Activated CD8-positive, alpha-beta memory T cell treated with anti-CD3 and anti-CD28 coated beads, Interleukin-2, amount 50 U/mL, for 24 hours (primary cell): ENCODE results near the gene BTBD18.

Source experiments
- DNase-seq: peaks from one replicate; pipeline ENCODE4 v3.0.0-alpha.2; 2020; ENCODE audit errors: extremely low read depth

Gene BTBD18, protein sequence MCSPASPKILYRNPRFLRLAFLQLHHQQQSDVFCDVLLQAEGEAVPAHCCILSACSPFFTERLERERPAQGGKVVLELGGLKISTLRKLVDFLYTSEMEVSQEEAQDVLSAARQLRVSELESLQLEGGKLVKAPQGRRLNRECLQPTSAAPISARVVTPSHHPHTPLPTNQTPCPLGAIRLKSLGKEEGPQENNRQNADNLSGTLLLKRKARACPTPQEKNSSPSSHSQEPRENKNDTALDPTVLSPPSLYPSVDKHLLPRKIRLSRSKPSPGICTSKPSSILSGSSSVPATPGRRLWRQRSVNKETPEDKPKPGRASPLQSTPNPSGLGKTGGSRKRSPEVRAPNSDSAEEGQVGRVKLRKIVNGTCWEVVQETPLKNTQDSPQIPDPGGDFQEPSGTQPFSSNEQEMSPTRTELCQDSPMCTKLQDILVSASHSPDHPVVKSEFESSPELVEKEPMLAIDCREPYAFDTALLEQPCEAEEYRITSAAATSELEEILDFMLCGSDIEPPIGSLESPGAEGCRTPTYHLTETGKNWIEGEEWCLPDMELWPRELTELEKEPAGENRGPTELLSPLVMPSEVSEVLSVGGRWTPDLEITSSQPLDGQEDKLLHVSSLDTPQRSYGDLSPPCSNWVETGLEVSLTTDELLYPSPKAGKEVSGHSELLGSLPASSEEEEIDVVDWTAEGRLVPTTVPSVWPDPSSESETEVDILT

GRCh38 chr11:57751676-57752253 lies at the start of gene BTBD18:
Gene BTBD18, minus strand, starts transcription at chr11:57751819. Its CDS starts 631 bp downstream, at chr11:57751188.
- no peak for DNase-seq

- no peak for DNase-seq
Measured at GRCh38 chr11:57801183-57801485, 49.5 kb upstream of the BTBD18 start.

DNA sequence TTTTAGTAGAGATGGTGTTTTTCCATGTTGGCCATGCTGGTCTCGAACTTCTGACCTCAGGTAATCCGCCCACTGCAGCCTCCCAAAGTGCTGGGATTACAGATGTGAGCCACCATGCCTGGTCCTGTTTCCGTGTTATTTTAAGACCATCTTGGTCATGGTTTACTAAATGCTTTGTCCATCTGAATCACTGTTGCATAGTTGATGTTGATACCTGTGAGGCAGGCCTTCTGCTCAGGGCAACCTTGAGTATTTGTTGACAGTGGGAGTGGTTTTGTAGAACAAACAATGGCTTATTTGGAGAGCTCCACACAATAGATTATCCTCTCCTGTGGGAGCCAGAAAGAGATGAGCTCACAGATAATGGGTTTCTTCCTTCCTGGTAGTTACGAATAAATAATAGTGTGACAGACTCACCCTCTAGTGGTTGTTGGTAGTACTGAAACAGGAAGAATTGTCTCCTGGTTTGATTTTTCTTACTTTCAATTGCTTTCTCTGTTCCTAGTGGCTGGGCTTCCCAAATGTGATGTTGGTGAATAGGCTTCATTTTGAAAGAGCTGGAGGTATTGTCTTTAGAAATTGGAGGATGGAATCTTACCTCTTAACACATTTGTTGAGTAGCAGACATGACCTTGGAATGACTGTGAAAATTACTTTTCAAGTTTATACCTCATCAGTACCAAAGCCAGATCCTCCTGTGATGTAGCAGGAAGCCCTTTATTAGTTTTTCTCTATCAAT lies 49.0 kb upstream of the BTBD18 start:
- no peak for DNase-seq

GRCh38 chr11:57798905-57799559 lies 47.4 kb upstream of the BTBD18 start:
- DNase-seq = no peak

DNA sequence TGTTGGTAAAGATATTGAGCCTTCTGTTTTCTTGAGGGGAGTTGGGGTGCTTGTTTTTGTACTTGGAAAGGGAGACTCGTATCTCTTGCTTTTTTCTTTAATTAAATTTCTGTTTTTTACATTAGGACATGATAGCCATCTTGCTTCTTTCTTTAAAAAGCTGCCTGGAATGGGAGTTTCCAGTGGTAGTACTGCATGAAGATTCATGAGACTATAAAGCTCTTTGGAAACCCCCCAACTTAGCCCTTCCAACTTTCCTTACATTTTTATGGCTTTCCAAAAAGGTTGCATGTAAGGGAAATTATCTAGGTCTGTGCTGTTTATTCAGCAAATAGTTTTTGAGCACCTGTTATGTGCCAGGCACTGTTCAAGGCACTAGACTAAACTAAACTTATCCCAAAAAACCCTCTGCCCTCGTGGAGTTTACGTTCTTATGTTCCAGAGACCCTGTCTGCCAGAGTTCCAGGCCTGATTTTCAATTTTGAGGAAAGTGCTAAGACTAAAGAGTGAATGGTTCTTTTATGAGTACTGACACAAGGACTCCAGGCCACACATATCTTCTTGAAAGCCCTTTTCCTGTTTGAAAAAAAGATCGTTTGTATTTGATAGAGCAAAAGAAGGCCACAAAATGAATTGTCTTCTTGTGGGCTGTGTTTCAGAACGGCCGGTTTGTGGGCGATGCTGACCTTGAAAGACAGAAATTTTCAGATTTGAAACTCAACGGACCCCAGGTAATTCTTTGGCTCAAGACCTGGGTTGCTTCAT lies 41.9 kb upstream of the BTBD18 start:
- no peak for DNase-seq

DNA sequence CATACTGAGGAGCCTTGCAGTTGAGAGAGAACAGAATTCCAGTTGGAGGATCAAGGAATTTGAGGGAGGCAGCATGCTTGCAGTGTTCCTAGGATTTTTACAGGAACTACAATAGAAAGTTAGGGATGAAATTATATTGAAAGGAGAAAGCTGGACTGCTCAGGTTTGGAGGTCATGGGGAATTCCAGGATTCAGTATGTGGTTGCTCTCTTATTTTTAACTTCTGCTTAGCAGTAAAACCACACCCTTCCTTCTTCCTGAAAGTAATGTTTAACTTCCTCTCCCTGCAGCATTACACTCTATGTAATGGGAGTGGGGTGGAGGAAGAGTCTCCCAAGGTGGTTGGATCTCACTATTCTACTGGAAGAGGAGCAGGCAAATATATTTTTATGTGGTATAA lies 41.3 kb upstream of the BTBD18 start:
- no peak for DNase-seq

DNA sequence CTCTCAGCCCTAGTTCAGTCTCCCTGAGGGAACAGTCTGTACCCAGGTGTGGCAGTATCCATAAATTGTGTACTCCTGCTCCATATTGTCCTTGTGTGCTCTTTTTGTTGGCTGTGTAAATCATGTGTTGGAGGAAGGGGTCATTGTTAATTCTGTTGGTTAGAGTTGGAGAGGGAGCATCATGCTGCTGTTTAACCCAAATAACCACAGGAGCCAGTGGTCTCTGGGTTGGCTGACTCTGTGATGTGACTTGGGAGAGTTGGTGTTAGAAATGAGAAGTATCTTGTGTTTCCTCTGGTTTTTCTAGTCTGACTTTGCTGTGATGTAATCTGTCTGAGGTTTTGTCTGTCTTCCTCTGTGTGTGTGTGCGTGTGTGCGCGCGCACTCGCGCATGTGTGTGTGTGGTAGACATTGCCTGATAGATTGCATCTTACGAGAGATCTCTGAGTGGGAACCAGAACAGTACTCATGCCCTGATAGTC lies 40.5 kb upstream of the BTBD18 start:
- DNase-seq = peak; percentile 56

- DNase-seq = no peak
Measured at GRCh38 chr11:57791321-57792059, 39.9 kb upstream of the BTBD18 start.

- no peak for DNase-seq
Measured at GRCh38 chr11:57788703-57789088, 37.1 kb upstream of the BTBD18 start.

GRCh38 chr11:57787920-57788702 lies 36.5 kb upstream of the BTBD18 start:
- no peak for DNase-seq

DNA sequence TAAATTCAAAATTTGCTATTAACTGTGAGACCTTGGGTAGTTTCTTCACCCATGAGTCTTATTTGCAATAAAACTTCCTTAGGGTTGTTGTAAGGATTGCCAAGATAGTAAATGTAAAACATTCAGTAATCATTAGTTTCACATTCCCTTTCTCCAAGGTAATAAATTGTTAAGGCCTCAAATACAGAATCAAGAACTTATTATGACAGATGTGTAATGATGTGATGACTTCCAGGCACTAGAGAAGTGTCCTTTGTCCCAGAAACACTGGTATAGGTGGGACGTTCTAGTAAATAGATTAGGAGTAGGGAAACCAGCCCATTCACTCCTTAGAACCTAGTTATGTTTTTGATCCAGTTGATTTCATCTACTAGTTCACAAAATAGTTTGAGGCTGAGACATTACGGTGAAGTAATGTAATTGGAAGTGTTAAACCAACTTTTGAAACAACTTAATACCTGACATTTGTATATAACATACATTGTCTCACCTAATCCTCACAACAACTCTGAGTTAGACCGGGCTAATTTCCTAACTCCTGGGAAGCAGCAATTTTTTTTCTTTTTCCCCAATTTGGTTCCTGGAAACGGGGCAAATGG lies 35.5 kb upstream of the BTBD18 start:
- no peak for DNase-seq

DNA sequence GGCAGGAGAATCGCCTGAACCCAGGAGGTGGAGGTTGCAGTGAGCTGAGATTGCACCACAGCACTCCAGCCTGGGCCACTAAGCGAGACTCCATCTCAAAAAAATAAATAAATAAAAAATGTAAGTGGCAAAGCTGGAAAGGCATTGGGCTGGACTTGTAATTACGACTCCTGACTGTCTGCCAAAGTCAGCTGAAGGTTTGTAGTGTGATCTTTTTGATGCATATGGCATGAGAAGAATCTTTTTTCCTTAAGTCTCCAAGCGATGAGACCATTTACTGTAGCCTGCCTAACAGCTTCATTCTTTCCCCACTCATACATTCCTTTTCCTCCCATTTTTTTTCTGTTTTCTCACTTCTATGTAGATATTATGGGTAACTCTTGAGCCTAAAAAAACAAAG lies 34.8 kb upstream of the BTBD18 start:
- DNase-seq = no peak

GRCh38 chr11:57785072-57785471 lies 33.5 kb upstream of the BTBD18 start:
- no peak for DNase-seq

DNA sequence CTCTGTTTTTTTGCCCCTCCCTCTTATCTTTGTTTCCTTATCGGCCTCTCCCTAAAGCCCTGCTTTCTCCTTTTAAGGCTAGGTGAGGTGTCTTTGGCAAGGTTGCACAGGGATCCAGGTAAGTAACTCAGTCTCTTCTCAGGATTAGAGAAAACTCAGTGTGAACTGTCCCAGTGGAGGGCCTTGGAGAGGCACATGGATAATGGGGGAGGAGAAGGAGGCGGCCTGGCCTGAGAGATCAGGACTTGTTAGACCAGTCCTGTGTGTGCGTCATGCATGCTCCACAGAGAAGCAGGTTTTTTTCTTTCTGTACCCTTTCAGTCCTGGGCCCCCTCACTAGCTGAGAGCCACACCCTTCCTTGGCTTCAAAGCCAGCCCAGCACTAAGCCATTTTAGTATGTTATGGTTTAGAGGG lies 29.9 kb upstream of the BTBD18 start:
- no peak for DNase-seq

GRCh38 chr11:57779276-57779675 lies 27.7 kb upstream of the BTBD18 start:
- no peak for DNase-seq

DNA sequence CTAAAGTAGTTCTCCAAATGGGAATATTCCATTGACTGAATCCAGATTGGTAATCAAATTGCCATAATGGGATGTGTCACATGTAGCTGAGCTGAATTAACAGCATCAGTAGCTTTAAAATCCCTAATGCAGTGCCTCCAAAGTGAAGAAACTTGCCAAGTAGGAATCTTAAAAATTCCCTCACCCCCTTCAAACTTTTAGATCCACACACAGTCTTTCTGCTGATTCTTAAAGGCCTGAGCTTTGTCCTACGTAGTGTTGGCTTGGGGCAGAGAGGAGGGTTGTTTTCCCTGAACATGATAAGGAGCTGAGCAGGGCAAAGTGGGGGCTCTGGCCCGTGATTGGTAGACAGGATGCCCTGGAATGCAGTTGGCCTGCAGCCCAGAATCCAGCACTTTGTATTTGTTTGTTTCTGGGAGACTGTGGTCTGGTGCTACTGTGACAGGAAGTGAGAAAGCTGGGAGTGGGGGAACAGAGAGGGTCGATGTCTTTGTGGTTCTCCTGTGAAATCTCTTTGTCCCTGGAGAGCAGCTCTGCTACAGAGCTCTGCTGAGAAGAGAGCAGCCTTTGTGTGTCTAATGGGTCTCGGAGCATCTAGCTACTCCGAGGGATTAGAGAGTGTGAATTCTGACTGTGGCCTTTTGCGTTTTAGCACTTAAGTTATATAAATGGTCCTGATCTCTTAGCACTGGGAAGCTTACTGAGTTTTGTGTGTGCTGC lies 26.9 kb upstream of the BTBD18 start:
- DNase-seq = no peak

DNA sequence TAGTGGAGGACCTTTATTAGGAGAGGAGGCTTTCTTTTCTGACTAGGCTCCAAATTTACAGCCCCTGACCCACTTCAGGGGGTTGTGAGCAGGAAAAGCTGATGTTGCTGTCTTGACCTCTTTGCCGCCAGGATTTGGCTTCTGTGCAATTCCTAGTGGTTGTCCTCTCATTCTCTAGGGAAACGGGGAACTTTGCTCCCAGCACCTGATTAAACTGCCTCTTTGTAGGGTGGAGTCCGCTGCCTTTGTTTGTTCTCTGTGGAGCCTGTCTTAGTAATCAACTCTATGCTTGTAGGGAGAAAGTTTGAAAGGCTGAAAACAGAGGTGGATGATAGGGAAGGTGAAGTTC lies 26.3 kb upstream of the BTBD18 start:
- DNase-seq = no peak

DNA sequence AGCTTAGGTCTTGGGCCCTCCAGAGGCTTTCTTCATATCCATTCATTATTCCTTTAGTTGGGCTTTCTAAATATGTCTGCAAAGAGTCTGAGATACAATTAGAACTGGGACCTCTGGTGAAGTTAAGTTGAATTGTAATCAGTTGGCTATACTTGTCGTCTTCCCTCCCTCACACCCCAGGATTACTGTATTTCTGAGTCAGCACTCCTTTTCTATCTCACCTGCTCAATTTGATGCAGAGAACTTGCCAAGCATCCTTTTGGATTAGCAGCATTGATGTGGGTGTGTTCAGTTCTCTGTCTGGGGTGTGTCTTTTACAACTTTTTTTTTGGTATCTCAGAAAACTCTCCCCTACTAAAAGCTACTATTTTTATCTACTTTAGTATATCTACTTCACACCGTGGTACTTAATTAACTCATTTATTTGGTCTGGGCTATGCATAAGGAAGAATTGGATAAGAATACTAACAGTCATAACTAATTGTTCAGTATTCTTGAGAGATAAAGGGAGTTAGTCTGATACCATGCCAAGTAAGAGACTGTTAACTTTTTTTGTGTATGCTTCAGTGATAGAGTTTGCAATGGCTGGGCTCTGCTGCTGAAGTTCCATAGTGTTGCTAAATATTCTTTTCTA lies 25.1 kb upstream of the BTBD18 start:
- DNase-seq = no peak
